DOHH2 (cell line): Measurements from ENCODE around the gene HRK.
"Not testable (repeated sequence)": the region's sequence is repeated elsewhere in the genome, so short reads cannot be mapped to it uniquely, and the experiment has no call there.

ENCODE experiments used
- H3F3A ChIP-seq: fragments of 200-600 bp; sonication (generic), shearing (Covaris generic); 2 replicates; pipeline ENCODE4 v1.6.0; 2016; ENCODE audit warnings: antibody characterized with exemption, mild to moderate bottlenecking; ENCODE audit not compliant: control insufficient read depth, insufficient read depth
- H3K27ac ChIP-seq: fragments of 200-600 bp; sonication (generic); 2 replicates; pipeline ENCODE4 v1.5.1; 2014; ENCODE audit warnings: low read depth, mild to moderate bottlenecking, low read length, moderate library complexity
- H3K27me3 ChIP-seq: fragments of 200-600 bp; sonication (generic); 2 replicates; pipeline ENCODE4 v1.6.1; 2014; ENCODE audit warnings: mild to moderate bottlenecking, low read length, mixed read lengths; ENCODE audit not compliant: control insufficient read depth
- H3K36me3 ChIP-seq: fragments of 200-600 bp; sonication (generic); 2 replicates; pipeline ENCODE4 v1.6.1; 2014; ENCODE audit warnings: mild to moderate bottlenecking, low read length, moderate library complexity, mixed read lengths; ENCODE audit not compliant: control insufficient read depth
- H3K4me1 ChIP-seq: fragments of 200-600 bp; sonication (generic); 2 replicates; pipeline ENCODE4 v1.6.1; 2014; ENCODE audit warnings: mild to moderate bottlenecking, low read length, mixed read lengths; ENCODE audit not compliant: control insufficient read depth
- H3K4me2 ChIP-seq: fragments of 200-600 bp; sonication (generic); 2 replicates; pipeline ENCODE4 v1.6.0; 2014; ENCODE audit warnings: mild to moderate bottlenecking, low read length, moderate library complexity
- H3K4me3 ChIP-seq: fragments of 200-600 bp; sonication (generic); 2 replicates; pipeline ENCODE4 v1.5.1; 2014; ENCODE audit warnings: mild to moderate bottlenecking, low read length, mixed read lengths
- H3K79me2 ChIP-seq: fragments of 200-600 bp; sonication (generic); 2 replicates; pipeline ENCODE4 v1.6.1; 2014; ENCODE audit warnings: mild to moderate bottlenecking, low read length, mixed read lengths; ENCODE audit not compliant: control insufficient read depth
- H3K9me2 ChIP-seq: fragments of 200-600 bp; sonication (generic); replicated peaks from 2 replicates; pipeline ENCODE4 v1.6.1; 2014; ENCODE audit warnings: mild to moderate bottlenecking, low read length, mixed read lengths; ENCODE audit not compliant: control insufficient read depth
- H3K9me3 ChIP-seq: fragments of 200-600 bp; sonication (generic); 2 replicates; pipeline ENCODE4 v1.6.1; 2014; ENCODE audit warnings: antibody characterized with exemption, low read length, mixed read lengths; ENCODE audit not compliant: control insufficient read depth, insufficient read depth
- H4K20me1 ChIP-seq: fragments of 200-600 bp; sonication (generic); 2 replicates; pipeline ENCODE4 v1.6.0; 2014; ENCODE audit warnings: low read depth, mild to moderate bottlenecking, antibody characterized with exemption, low read length, moderate library complexity; ENCODE audit not compliant: control insufficient read depth, insufficient read depth
- EZH2phosphoT487 ChIP-seq: fragments of 200-600 bp; sonication (generic); IDR thresholded peaks from 2 replicates; pipeline ENCODE4 v1.6.1; 2017; ENCODE audit warnings: borderline replicate concordance, mild to moderate bottlenecking, antibody characterized with exemption, low read length, moderate library complexity, mixed read lengths
- TF ChIP-seq, protein P1 (sequence below): fragments of 200-600 bp; sonication (generic); IDR thresholded peaks from one replicate; pipeline ENCODE4 v1.5.1; 2014; ENCODE audit warnings: antibody characterized with exemption, mild to moderate bottlenecking, low read depth, low read length; ENCODE audit not compliant: poor library complexity, severe bottlenecking

HRK gene

DNA sequence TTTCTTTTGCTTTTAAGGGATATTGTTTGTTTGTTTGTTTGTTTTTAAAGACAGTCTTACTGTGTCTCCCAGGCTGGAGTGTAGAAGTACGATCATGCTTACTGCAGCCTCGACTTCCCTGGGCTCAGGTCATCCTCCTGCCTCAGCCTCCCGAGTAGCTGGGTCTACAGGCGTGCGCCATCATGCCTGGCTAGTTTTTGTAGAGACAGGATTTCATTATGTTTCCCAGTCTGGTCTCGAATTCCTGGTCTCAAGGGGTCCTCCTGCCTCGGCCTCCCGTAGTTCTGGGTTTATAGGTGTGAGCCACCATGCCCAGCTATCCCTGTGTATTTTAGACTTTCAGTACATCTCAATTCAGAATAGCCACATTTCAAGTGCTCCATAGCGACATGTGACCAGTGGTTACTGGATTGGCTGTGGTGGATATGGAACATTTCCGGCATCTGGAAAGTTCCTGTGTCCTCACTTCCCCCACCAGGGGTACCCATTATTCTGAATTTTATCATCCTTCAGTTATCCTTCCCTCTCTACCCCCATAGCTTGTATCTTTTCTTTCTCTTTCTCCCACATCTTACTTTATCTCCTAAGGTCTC lies 61.1 kb downstream of the HRK start:
- Histone ChIP-seq H3K79me2 (peaks cover 26% of the 10 kb centered on the region), H3K4me1 (peaks cover 78% of the 10 kb centered on the region), H3K4me3 (peak overlapping the region; percentile 97), H4K20me1 (no peaks in the 10 kb centered on the region), H3K27ac (no peak overlapping the region), H3K27me3 (no peaks in the 10 kb centered on the region), H3K4me2 (peak overlapping the region; percentile 92), H3K9me3 (no peaks in the 10 kb centered on the region; the same call in 1 of the 2 replicates), H3K9me2 (no peaks in the 10 kb centered on the region), H3K36me3 (peaks cover 28% of the 10 kb centered on the region), H3F3A (peaks cover 23% of the 10 kb centered on the region)
- TF ChIP-seq, protein P1, sequence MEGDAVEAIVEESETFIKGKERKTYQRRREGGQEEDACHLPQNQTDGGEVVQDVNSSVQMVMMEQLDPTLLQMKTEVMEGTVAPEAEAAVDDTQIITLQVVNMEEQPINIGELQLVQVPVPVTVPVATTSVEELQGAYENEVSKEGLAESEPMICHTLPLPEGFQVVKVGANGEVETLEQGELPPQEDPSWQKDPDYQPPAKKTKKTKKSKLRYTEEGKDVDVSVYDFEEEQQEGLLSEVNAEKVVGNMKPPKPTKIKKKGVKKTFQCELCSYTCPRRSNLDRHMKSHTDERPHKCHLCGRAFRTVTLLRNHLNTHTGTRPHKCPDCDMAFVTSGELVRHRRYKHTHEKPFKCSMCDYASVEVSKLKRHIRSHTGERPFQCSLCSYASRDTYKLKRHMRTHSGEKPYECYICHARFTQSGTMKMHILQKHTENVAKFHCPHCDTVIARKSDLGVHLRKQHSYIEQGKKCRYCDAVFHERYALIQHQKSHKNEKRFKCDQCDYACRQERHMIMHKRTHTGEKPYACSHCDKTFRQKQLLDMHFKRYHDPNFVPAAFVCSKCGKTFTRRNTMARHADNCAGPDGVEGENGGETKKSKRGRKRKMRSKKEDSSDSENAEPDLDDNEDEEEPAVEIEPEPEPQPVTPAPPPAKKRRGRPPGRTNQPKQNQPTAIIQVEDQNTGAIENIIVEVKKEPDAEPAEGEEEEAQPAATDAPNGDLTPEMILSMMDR, result no peak
- TF ChIP-seq EZH2phosphoT487, result no peak

DNA sequence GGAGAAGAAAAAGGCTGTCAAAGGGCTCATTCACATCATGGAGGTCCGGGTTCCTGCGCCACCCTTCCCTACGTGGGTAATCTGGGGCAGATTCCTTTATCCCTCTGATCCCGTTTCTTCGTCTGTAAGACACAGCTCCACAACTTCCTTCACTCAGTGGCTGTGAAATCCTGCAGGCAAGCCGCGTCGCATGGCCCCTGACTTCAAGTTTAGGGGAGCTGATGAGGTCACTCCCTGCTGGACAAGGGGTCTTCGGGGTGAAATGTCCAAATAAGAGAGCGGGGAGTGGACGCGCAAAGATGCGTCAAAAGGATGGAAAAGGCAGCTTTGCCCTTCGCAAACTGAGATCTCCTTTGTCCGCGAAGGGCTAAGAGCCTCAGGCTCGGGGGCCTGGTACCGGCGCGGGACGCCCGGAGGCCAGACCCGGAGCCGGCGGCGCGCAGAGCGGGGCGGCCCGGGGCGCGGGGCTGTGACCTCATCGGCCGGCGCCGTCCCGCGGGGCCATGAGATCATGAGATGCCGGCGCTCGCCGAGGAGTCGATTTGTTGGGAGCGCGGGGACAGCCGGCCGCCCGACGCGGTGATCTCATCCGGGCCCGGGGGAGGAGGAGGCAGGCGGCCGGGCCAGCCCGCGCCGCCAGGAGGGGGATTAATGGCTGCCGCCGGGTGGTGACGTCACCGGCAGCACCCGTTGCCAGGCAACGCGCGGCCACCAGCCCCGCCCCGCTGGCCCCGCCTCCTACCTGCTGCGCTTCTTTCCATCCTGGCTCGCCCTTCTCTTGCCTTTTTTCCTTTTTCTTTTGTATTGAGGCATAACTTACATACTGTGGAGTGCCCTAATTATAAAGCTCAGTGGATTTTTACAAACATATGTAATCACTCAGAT lies 62.1 kb downstream of the HRK start:
- H3K36me3 ChIP-seq, result peaks cover 21% of the 10 kb centered on the region
- H3K27me3 ChIP-seq, result no peaks in the 10 kb centered on the region
- H3K9me3 ChIP-seq, result no peaks in the 10 kb centered on the region
- H3K79me2 ChIP-seq, result peaks cover 26% of the 10 kb centered on the region
- peaks cover 23% of the 10 kb centered on the region for H3F3A ChIP-seq
- no peaks in the 10 kb centered on the region for H3K9me2 ChIP-seq
- TF ChIP-seq EZH2phosphoT487, result no peak
- TF ChIP-seq, protein P1, result no peak
- no peaks in the 10 kb centered on the region for H4K20me1 ChIP-seq
- peaks cover 80% of the 10 kb centered on the region for H3K4me1 ChIP-seq
- peak overlapping the region; percentile 95 for H3K27ac ChIP-seq
- H3K4me2 ChIP-seq, result peak overlapping the region; percentile 92
- H3K4me3 ChIP-seq, result peak overlapping the region; percentile 97

DNA sequence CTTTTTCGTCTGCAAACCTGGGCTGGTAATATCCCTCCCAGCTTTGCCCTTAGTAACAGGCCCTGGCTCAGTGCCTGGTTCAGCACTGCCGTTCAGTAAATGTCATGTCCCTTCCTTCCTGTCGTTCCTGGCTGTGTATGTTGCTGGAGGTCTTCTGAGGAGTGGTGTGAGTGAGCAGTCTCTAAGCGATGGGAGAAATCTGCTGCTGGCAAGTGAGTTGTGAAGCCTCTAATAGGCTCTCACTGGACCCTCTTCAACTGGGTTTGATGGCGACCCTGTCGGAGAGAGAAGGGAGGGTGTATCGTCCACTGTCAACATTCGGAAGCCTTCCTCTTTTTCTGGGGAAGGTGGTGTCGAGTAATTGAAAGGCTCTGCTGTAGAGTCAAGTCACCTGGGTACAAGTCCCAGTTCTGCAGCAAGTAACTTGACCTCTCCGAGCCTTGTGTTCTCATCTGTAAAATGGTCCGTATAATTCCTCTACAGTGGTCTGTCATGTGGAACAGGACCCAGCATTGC lies 62.8 kb downstream of the HRK start:
- H3K4me2 ChIP-seq, result peak overlapping the region; percentile 92
- peaks cover 20% of the 10 kb centered on the region for H3K36me3 ChIP-seq
- TF ChIP-seq, protein P1, result no peak
- TF ChIP-seq EZH2phosphoT487, result no peak
- H3K27ac ChIP-seq, result peak overlapping the region; percentile 95
- peaks cover 23% of the 10 kb centered on the region for H3F3A ChIP-seq
- H3K79me2 ChIP-seq, result peaks cover 26% of the 10 kb centered on the region
- H3K27me3 ChIP-seq, result no peaks in the 10 kb centered on the region
- H3K9me3 ChIP-seq, result no peaks in the 10 kb centered on the region
- no peaks in the 10 kb centered on the region for H4K20me1 ChIP-seq
- H3K9me2 ChIP-seq, result no peaks in the 10 kb centered on the region
- H3K4me1 ChIP-seq, result peaks cover 87% of the 10 kb centered on the region
- peak overlapping the region; percentile 97 for H3K4me3 ChIP-seq

DNA sequence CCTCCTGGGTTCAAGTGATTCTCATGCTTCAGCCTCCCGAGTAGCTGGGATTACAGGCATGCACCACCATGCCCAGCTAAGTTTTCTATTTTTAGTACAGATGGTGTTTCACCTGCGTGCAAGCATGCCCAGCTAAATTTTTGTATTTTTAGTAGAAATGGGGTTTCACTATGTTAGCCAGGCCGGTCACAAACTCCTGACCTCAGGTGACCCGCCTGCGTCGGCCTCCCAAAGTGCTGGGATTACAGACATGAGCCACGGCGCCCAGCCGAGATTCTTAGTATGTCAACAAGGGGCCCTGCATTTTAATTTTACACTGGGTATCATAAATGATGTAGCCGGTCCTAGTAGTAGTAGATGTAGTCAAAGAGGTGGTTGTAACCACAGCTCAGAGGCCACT lies 66.5 kb downstream of the HRK start:
- not testable (repeated sequence) for H4K20me1 ChIP-seq, H3K27me3 ChIP-seq, H3K9me2 ChIP-seq, H3K9me3 ChIP-seq
- Histone ChIP-seq H3F3A (peaks cover 23% of the 10 kb centered on the region), H3K79me2 (peaks cover 22% of the 10 kb centered on the region), H3K36me3 (peaks cover 22% of the 10 kb centered on the region), H3K4me1 (peaks cover 95% of the 10 kb centered on the region), H3K27ac (peak overlapping the region; percentile 95), H3K4me2 (peak overlapping the region; percentile 92), H3K4me3 (peak overlapping the region; percentile 20)
